Tibial nerve (tissue), 4 donors: ENCODE data around the gene BBS1. TPM values are rescaled to one million over a fixed set of nuclear protein-coding genes. Genes with fewer than 3 reads are reported as not detected.

Experiments
- DNase-seq, 2 donors: peaks; one replicate each; pipeline ENCODE4 v3.0.0-alpha.2; 2019; ENCODE audit warnings: low spot score in 2 of 2
- H3K27ac ChIP-seq, 4 donors: fragments of 200-600 bp; sonication (generic) in 3 of 4; one replicate each; pipeline ENCODE4 v1.5.1; 2017 to 2019; ENCODE audit warnings: mild to moderate bottlenecking in 1 of 4
- H3K27me3 ChIP-seq, 2 donors: fragments of 200-600 bp; sonication (generic) in 1 of 2; one replicate each; pipeline versions ENCODE4 v1.5.1 to v1.6.0; 2017 to 2019
- H3K36me3 ChIP-seq, 3 donors: fragments of 200-600 bp; sonication (generic); one replicate each; pipeline ENCODE4 v1.5.1; 2018 to 2019
- H3K4me1 ChIP-seq, 4 donors: fragments of 200-600 bp; sonication (generic) in 3 of 4; one replicate each; pipeline ENCODE4 v1.5.1; 2017 to 2019
- H3K4me3 ChIP-seq, 4 donors: fragments of 200-600 bp; sonication (generic) in 3 of 4; one replicate each; pipeline ENCODE4 v1.5.1; 2017 to 2019; ENCODE audit warnings: mild to moderate bottlenecking in 1 of 4, moderate library complexity in 1 of 4
- H3K9me3 ChIP-seq, 4 donors: fragments of 200-600 bp; sonication (generic) in 3 of 4; one replicate each; pipeline ENCODE4 v1.5.1; 2017 to 2019
- CTCF ChIP-seq, 5 experiments: fragments of 200-600 bp in 3 of 5; fragments of 450-650 bp in 2 of 5; sonication (generic) in 3 of 5; IDR thresholded peaks; one replicate each; pipeline ENCODE4 v1.5.1; 2016 to 2019; ENCODE audit warnings: antibody characterized with exemption in 5 of 5, mild to moderate bottlenecking in 3 of 5, moderate library complexity in 2 of 5
- EP300 ChIP-seq, 2 donors: sonication (generic); formaldehyde crosslinking; IDR thresholded peaks; one replicate each; pipeline ENCODE4 v1.6.1; 2017; ENCODE audit warnings: antibody characterized with exemption in 2 of 2, mild to moderate bottlenecking in 1 of 2
- POLR2A ChIP-seq, 2 donors: fragments of 450-650 bp; IDR thresholded peaks; one replicate each; pipeline ENCODE4 v1.6.1; 2017; ENCODE audit warnings: antibody characterized with exemption in 2 of 2, mild to moderate bottlenecking in 2 of 2, moderate library complexity in 2 of 2
- WGBS, 2 donors: methylation state at CpG; one replicate each; pipeline ENCODE4 v1.1.5; 2018; 5-methylcytosine and 5-hydroxymethylcytosine counted together
- total RNA-seq, 4 donors: library from RNA; depleted of rRNA; stranded (reverse); fragments of >200 nt; gene quantifications; one replicate each; pipeline ENCODE4 v1.1.0, GENCODE V29; 2016

The BBS1 gene
- total RNA-seq, 4 donors from 2014 or later = 66.1 to 161 (median 104) TPM

DNA sequence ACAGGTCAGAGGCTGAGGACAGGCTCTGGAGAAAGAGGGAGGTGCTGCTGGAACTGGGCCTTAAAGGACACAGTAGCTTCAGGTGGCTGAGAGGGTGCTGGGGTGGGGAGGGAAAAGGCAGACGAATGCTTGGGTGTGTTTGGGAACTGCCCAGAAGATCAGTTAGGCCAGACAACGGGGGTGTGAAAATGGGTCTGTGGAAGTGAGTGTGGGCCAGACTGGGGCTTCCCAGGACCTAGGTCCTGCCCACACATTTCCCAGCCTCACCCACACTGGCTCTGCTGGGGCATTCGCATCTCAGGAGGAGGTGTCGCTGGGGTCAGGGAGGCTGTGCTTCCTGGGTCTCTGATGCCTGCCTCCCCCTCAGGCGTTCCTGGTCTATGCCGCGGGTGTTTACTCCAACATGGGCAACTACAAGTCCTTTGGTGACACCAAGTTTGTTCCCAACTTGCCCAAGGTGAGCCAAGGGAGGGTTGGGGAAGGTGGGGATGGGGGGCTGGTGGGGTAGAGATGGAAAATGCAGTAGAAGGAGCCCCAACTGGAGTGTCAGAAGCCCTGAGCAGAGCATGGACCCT is 25.5 kb upstream of the BBS1 start:
- Histone ChIP-seq H3K4me1 (peaks cover 0 to 9% (median 3%) of the 10 kb centered on the region in 4 donors), H3K4me3 (no peak overlapping the region), H3K27ac (no peak overlapping the region), H3K36me3 (peaks cover 0 to 70% (median 0%) of the 10 kb centered on the region in 3 donors), H3K9me3 (no peaks in the 10 kb centered on the region), H3K27me3 (no peaks in the 10 kb centered on the region)
- no peak for DNase-seq
- no peak for TF ChIP-seq CTCF (IDR thresholded peaks at IDR 0.05)
- TF ChIP-seq POLR2A (IDR thresholded peaks at IDR 0.05) = no peak
- TF ChIP-seq EP300 (IDR thresholded peaks at IDR 0.05) = no peak
- WGBS, 2 donors = 77 to 84% methylated on average over 7 of the region's 7 CpGs

DNA sequence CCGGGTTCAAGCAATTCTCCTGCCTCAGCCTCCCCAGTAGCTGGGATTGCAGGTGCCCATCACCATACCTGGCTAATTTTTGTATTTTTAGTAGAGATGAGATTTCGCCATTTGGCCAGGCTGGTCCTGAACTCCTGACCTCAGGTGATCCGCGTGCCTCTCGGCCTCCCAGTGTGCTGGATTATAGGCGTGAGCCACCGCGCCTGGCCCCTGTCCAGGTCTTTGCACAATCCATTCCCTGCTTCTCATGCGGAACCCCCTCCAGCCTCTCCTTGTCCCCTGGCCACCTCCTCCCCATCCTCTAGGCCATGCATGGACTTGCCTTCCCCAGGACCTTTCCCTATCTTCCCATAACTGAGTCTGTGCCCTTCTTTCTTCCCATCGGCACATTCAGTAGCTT is 21.5 kb upstream of the BBS1 start:
- no peak overlapping the region for H3K27ac ChIP-seq
- no peaks in the 10 kb centered on the region for H3K9me3 ChIP-seq
- WGBS, 2 donors = 89 to 94% methylated on average over 10 of the region's 10 CpGs
- no peak for DNase-seq
- H3K36me3 ChIP-seq = peaks cover 0 to 96% (median 0%) of the 10 kb centered on the region in 3 donors
- no peak overlapping the region for H3K4me3 ChIP-seq
- no peaks in the 10 kb centered on the region for H3K4me1 ChIP-seq
- TF ChIP-seq POLR2A (IDR thresholded peaks at IDR 0.05) (no peak), CTCF (IDR thresholded peaks at IDR 0.05) (no peak), EP300 (IDR thresholded peaks at IDR 0.05) (no peak)
- H3K27me3 ChIP-seq = no peaks in the 10 kb centered on the region

GRCh38 chr11:66489636-66490035 is 20.8 kb upstream of the BBS1 start:
- Histone ChIP-seq H3K27ac (no peak overlapping the region), H3K27me3 (no peaks in the 10 kb centered on the region), H3K9me3 (no peaks in the 10 kb centered on the region), H3K4me1 (no peaks in the 10 kb centered on the region), H3K4me3 (no peak overlapping the region), H3K36me3 (peaks cover 0 to 97% (median 0%) of the 10 kb centered on the region in 3 donors)
- 88 to 97% methylated on average over 6 to 7 of the region's 7 CpGs for WGBS, 2 donors
- no peak for DNase-seq
- TF ChIP-seq CTCF (IDR thresholded peaks at IDR 0.05) (no peak), EP300 (IDR thresholded peaks at IDR 0.05) (no peak), POLR2A (IDR thresholded peaks at IDR 0.05) (no peak)

GRCh38 chr11:66491315-66491935 is 19.0 kb upstream of the BBS1 start:
- Histone ChIP-seq H3K4me3 (no peak overlapping the region), H3K27me3 (no peaks in the 10 kb centered on the region), H3K36me3 (peaks cover 0 to 97% (median 0%) of the 10 kb centered on the region in 3 donors), H3K27ac (no peak overlapping the region), H3K9me3 (no peaks in the 10 kb centered on the region), H3K4me1 (no peaks in the 10 kb centered on the region)
- DNase-seq = no peak
- 55 to 61% methylated on average over 20 of the region's 20 CpGs for WGBS, 2 donors
- TF ChIP-seq CTCF (IDR thresholded peaks at IDR 0.05) = no peak
- no peak for TF ChIP-seq POLR2A (IDR thresholded peaks at IDR 0.05)
- no peak for TF ChIP-seq EP300 (IDR thresholded peaks at IDR 0.05)

DNA sequence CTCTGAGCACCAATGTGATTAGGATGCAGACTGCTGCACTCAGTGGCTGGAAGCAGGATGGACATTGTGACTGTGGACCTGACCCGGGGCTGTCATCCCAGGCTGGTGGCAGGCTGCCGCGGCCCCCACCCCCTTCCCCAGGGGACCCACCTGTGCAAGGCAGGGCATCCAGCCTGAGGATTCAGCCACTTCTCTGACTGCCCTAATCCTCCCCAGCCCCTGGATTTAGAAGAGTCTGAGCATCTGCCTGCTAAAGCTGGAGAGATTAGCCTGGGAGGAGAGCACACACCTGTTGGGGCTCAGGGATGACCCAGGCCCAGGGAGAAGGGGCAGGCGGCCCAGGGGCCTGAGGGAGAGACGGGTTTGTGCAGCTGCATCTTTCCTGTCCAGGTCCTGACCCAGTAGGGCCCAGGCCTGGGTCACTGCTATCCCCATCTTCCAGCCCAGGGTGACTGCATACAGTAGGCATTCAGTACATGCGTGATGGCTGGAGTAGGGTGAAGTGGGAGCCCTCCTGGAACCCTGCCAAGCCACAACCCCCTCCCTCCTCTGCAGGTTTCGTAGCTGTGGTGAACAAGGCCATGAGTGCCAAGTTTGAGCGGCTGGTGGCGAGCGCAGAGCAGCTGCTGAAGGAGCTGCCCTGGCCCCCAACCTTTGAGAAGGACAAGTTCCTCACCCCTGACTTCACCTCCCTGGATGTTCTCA is 18.1 kb upstream of the BBS1 start:
- Histone ChIP-seq H3K36me3 (peaks cover 0 to 97% (median 0%) of the 10 kb centered on the region in 3 donors), H3K9me3 (no peaks in the 10 kb centered on the region), H3K27me3 (no peaks in the 10 kb centered on the region), H3K4me1 (no peaks in the 10 kb centered on the region), H3K4me3 (no peak overlapping the region), H3K27ac (no peak overlapping the region)
- no peak for DNase-seq
- 91 to 100% methylated on average over 4 to 10 of the region's 10 CpGs for WGBS, 2 donors
- TF ChIP-seq EP300 (IDR thresholded peaks at IDR 0.05) = no peak
